Activated CD4-positive, CD25-positive, alpha-beta regulatory T cell (primary cell): ENCODE measurements around the gene C10orf105.
A peak's percentile ranks its signal among the peaks of the same experiment; 100 is the strongest.

Experiments used
- DNase-seq, 4 experiments: peaks; one replicate each; lab custom pipeline; 2025; lab: John Stamatoyannopoulos, UW

Gene C10orf105

GRCh38 chr10:71737001-71737833 lies 17.6 kb upstream of the C10orf105 start:
- DNase-seq: no peak

GRCh38 chr10:71736570-71736952 lies 17.0 kb upstream of the C10orf105 start:
- no peak for DNase-seq

GRCh38 chr10:71735709-71736569 lies 16.4 kb upstream of the C10orf105 start:
- peak in 2 of 4 experiments; percentile 47 to 58 for DNase-seq

GRCh38 chr10:71734797-71735196 lies 15.2 kb upstream of the C10orf105 start:
- no peak for DNase-seq

GRCh38 chr10:71731791-71732190 lies 12.2 kb upstream of the C10orf105 start:
- DNase-seq: no peak

- DNase-seq: no peak
These were observed 9.6 kb upstream of the C10orf105 start for GRCh38 chr10:71729161-71729636.

GRCh38 chr10:71727738-71728737 lies 8.5 kb upstream of the C10orf105 start:
- peak in 3 of 4 experiments; percentile 37 to 51 (median 47) for DNase-seq

- peak in 2 of 4 experiments; percentile 23 to 37 for DNase-seq
These were observed 7.6 kb upstream of the C10orf105 start for GRCh38 chr10:71727105-71727737.

- DNase-seq: no peak
These were observed 7.1 kb upstream of the C10orf105 start for GRCh38 chr10:71726580-71727104.

GRCh38 chr10:71725998-71726579 lies 6.5 kb upstream of the C10orf105 start:
- peak in 2 of 4 experiments; percentile 45 to 51 for DNase-seq

- DNase-seq: no peak
These were observed 5.7 kb upstream of the C10orf105 start for GRCh38 chr10:71725249-71725648.

GRCh38 chr10:71724539-71724938 lies 5.0 kb upstream of the C10orf105 start:
- no peak for DNase-seq

GRCh38 chr10:71723311-71723710 lies 3.7 kb upstream of the C10orf105 start:
- DNase-seq: no peak

- no peak for DNase-seq
These were observed 3.3 kb upstream of the C10orf105 start for GRCh38 chr10:71722849-71723248.

GRCh38 chr10:71721313-71721712 lies 1.7 kb upstream of the C10orf105 start:
- no peak for DNase-seq

GRCh38 chr10:71720288-71720687 lies 710 bp upstream of the C10orf105 start:
- no peak for DNase-seq

- DNase-seq: no peak
These were observed 536 bp downstream of the C10orf105 start for GRCh38 chr10:71719042-71719441.

- DNase-seq: no peak
These were observed 1.3 kb downstream of the C10orf105 start for GRCh38 chr10:71718165-71718698.

- no peak for DNase-seq
These were observed 2.0 kb downstream of the C10orf105 start for GRCh38 chr10:71717551-71717951.

GRCh38 chr10:71717056-71717455 lies 2.5 kb downstream of the C10orf105 start:
- DNase-seq: no peak
